Osteoblast (primary cell): ENCODE measurements around the gene RCOR1. TPM values are rescaled to one million over a fixed set of nuclear protein-coding genes. Genes with fewer than 3 reads are reported as not detected.

ENCODE experiments used
- DNase-seq: peaks from one replicate; pipeline ENCODE4 v3.0.0; 2011; ENCODE audit warnings: low spot score, mixed read lengths; ENCODE audit not compliant: insufficient read length; ENCODE audit errors: missing footprints
- H2AFZ ChIP-seq: 2 replicates; pipeline ENCODE4 v1.6.0; 2011; ENCODE audit warnings: mild to moderate bottlenecking, low read length
- H3K27ac ChIP-seq: 2 replicates; pipeline ENCODE4 v1.5.1; 2011; ENCODE audit warnings: mild to moderate bottlenecking, low read depth, low read length, moderate library complexity
- H3K27me3 ChIP-seq: 2 replicates; pipeline ENCODE4 v1.6.0; 2012; ENCODE audit warnings: mild to moderate bottlenecking, control low read depth, inconsistent platforms, low read length, moderate library complexity; ENCODE audit not compliant: insufficient read depth
- H3K36me3 ChIP-seq: 2 replicates; pipeline ENCODE4 v1.5.1; 2011; ENCODE audit warnings: mild to moderate bottlenecking, low read length, control low read depth, moderate library complexity; ENCODE audit not compliant: insufficient read depth
- H3K4me1 ChIP-seq: 2 replicates; pipeline ENCODE4 v1.5.1; 2011; ENCODE audit warnings: mild to moderate bottlenecking, low read length, control low read depth, moderate library complexity; ENCODE audit not compliant: insufficient read depth
- H3K4me2 ChIP-seq: 2 replicates; pipeline ENCODE4 v1.6.0; 2011; ENCODE audit warnings: mild to moderate bottlenecking, low read length; ENCODE audit not compliant: insufficient read depth
- H3K4me3 ChIP-seq: fragments of 200-600 bp; sonication (generic); 3 replicates; pipeline ENCODE4 v1.5.1; 2012; ENCODE audit warnings: mild to moderate bottlenecking, low read length, inconsistent platforms; ENCODE audit not compliant: insufficient read depth
- H3K79me2 ChIP-seq: 2 replicates; pipeline ENCODE4 v1.6.0; 2012; ENCODE audit warnings: mild to moderate bottlenecking, low read length, control low read depth, inconsistent platforms; ENCODE audit not compliant: insufficient read depth
- H3K9me3 ChIP-seq: 2 replicates; pipeline ENCODE4 v1.5.1; 2011; ENCODE audit warnings: low read depth, low read length, control low read depth
- H4K20me1 ChIP-seq: 2 replicates; pipeline ENCODE4 v1.6.0; 2012; ENCODE audit warnings: mild to moderate bottlenecking, low read length, control low read depth; ENCODE audit not compliant: insufficient read depth
- total RNA-seq: library from RNA; depleted of rRNA; stranded (reverse); fragments of >200 nt; gene quantifications from 2 replicates; pipeline ENCODE4 v1.2.3, GENCODE V29; 2012
- TF ChIP-seq, protein P1 (sequence below): IDR thresholded peaks from 2 replicates; pipeline ENCODE4 v1.5.1; 2011; ENCODE audit warnings: mild to moderate bottlenecking, low read depth, low read length, moderate library complexity; ENCODE audit errors: extremely low read depth

The RCOR1 gene
- total RNA-seq = 11.6 and 13.3 TPM in 2 replicates

DNA sequence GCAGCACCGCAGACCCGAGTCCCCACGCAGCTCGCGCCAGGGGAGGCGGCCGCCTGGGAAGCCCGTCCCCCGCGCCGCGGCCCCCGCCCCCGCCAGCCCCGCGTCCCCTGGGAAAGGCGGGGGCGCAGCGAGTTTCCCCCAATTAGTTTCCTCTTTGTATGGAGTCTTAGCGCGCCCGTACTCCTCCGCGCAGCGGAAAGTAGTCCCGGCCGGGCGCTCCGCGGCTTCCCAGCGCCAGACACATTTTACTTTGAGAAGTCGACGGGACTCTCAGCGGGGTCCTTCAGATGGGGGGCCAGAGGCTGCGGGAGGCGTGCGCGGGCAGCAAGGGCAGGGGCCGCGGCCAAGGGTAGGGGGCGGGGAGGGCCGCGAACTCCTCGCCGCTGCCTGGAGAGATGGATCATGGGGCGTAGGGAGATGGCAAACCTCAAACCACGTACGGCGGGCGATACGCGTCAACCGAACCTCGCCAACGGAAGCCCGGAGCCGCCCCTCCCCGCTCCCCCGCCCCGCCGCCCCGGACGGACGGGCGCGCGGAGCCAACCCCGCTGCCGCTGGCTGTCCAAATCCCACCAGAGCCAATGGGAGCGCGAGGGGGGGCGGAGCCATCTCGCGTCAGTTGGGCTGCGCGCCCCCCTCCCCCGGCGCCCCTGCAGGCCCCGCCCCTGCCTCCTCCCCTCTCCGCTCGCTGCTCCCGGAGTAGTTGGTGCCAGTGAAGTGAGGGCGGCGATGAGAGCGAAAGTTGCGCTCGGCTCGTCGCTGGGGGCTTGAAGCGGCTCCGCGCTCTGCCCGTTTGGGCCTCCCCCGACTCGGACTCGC, at the start of gene RCOR1:
Gene RCOR1, plus strand, starts transcription at position 706 of the 819 bp plus-strand sequence. CDS start 238 bp downstream, outside the sequence.
- no peaks in the 10 kb centered on the region for H3K36me3 ChIP-seq
- peak; percentile 100 for DNase-seq
- H3K4me2 ChIP-seq = peak within 1 kb of the TSS; percentile 97
- H3K27me3 ChIP-seq = no peaks in the 10 kb centered on the region
- H2AFZ ChIP-seq = peak within 1 kb of the TSS; percentile 83
- peaks cover 24% of the 10 kb centered on the region for H3K4me1 ChIP-seq
- H3K4me3 ChIP-seq = peak within 1 kb of the TSS; percentile 95
- no peaks in the 10 kb centered on the region for H3K9me3 ChIP-seq
- TF ChIP-seq, protein P1, sequence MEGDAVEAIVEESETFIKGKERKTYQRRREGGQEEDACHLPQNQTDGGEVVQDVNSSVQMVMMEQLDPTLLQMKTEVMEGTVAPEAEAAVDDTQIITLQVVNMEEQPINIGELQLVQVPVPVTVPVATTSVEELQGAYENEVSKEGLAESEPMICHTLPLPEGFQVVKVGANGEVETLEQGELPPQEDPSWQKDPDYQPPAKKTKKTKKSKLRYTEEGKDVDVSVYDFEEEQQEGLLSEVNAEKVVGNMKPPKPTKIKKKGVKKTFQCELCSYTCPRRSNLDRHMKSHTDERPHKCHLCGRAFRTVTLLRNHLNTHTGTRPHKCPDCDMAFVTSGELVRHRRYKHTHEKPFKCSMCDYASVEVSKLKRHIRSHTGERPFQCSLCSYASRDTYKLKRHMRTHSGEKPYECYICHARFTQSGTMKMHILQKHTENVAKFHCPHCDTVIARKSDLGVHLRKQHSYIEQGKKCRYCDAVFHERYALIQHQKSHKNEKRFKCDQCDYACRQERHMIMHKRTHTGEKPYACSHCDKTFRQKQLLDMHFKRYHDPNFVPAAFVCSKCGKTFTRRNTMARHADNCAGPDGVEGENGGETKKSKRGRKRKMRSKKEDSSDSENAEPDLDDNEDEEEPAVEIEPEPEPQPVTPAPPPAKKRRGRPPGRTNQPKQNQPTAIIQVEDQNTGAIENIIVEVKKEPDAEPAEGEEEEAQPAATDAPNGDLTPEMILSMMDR = no peak
- H3K79me2 ChIP-seq = peaks cover 39% of the 10 kb centered on the region
- peak within 1 kb of the TSS; percentile 92 for H3K27ac ChIP-seq
- peaks cover 24% of the 10 kb centered on the region for H4K20me1 ChIP-seq

DNA sequence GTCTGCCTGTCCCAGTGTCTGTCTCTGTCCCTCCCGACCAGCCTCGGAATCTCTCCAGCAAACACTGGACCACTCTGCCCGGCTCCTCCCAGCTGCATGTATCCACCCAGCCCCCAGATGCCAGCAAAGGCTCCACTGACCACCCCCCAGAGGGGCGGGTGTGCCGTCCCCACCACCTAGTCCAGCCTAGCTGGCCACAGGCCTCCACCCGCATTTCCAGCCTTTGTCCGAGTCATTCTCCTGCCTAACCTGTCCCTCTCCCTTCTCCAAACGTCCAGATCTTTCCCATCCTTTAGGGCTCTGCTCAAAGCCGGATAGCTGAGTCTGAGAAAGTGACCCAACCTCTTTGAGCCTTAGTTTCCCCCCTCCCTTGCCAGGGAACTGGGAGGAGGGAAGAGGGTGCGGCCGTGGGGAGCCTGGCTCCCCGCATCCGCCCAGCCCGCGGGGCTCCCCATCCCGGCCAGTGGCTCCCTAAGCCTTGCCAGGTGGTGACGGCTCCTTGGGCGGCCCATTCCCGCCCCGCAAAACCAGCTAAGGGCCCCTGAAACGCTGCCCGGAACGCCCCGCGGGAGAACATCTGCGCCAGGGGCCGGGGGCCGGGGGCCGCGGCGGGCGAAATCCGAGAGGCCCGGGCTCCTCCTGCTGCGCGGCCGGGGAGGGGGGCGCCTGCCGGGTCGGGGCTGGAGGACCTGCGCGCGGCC, 48.3 kb upstream of the RCOR1 start:
- Histone ChIP-seq H3K27ac (no peak overlapping the region), H4K20me1 (no peaks in the 10 kb centered on the region), H3K4me3 (no peak overlapping the region), H3K79me2 (no peaks in the 10 kb centered on the region), H3K4me1 (peaks cover 6% of the 10 kb centered on the region), H3K9me3 (no peaks in the 10 kb centered on the region), H3K4me2 (no peak overlapping the region), H3K27me3 (peaks cover 36% of the 10 kb centered on the region), H3K36me3 (no peaks in the 10 kb centered on the region), H2AFZ (no peak overlapping the region)
- peak; percentile 86 for DNase-seq
- TF ChIP-seq, protein P1 = no peak

DNA sequence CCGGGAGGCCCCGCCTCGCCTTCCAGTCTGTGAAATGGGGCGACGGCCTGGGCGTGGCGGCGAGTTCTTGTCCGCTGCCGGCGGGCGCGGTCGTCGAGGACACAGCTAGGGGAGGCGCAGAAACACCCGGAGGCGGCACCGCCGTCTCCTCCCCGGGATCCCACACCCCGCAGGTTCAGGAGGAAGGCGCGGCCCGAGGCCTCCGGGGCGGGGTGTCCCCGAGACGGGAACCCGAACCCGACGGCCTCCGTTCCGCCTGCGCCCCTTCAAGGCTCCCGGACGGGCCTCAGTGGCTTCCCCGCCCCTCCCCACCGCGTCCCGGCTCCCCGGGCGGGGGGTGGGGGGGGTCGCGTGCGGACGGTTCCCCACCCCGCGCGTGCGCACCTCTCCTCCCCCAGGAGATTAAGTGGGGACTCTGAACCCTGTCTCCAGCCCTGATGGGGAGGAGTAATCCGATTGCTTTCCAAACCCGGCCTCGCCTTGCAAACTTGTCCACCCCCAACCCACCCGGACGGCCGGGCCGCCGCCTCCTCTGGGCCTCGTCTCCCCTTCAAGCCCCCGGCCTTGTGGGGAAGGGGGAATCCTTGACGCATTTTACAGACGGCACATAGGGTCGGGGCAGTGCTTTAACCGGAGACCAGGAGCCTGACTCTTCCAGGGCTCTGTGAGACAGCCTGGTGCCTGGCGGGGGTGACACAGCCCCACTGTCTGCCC, 47.5 kb upstream of the RCOR1 start:
- H3K4me3 ChIP-seq = no peak overlapping the region
- H3K79me2 ChIP-seq = no peaks in the 10 kb centered on the region
- TF ChIP-seq, protein P1 = no peak
- H3K27me3 ChIP-seq = peaks cover 36% of the 10 kb centered on the region
- H3K9me3 ChIP-seq = no peaks in the 10 kb centered on the region
- no peak overlapping the region for H3K27ac ChIP-seq
- no peak overlapping the region for H2AFZ ChIP-seq
- H3K4me1 ChIP-seq = peaks cover 2% of the 10 kb centered on the region
- H3K36me3 ChIP-seq = no peaks in the 10 kb centered on the region
- H4K20me1 ChIP-seq = no peaks in the 10 kb centered on the region
- H3K4me2 ChIP-seq = no peak overlapping the region
- peak; percentile 87 for DNase-seq
